NCI-H345 treated with DMSO at 0.1 percent for 48 hours (cell line): ENCODE data around the gene FJX1.
"Not testable (repeated sequence)": the region's sequence is repeated elsewhere in the genome, so short reads cannot be mapped to it uniquely, and the experiment has no call there.

Source experiments
- DNase-seq: peaks from one replicate; lab custom pipeline; 2025; ENCODE audit not compliant: unreplicated experiment; lab: John Stamatoyannopoulos, UW

FJX1 gene

GRCh38 chr11:35631891-35632290 is 13.6 kb downstream of the FJX1 start:
- DNase-seq = no peak

- no peak for DNase-seq
Measured at GRCh38 chr11:35632301-35632700, 14.0 kb downstream of the FJX1 start.

GRCh38 chr11:35633827-35634423 is 15.7 kb downstream of the FJX1 start:
- no peak for DNase-seq

GRCh38 chr11:35635933-35636332 is 17.7 kb downstream of the FJX1 start:
- no peak for DNase-seq

DNA sequence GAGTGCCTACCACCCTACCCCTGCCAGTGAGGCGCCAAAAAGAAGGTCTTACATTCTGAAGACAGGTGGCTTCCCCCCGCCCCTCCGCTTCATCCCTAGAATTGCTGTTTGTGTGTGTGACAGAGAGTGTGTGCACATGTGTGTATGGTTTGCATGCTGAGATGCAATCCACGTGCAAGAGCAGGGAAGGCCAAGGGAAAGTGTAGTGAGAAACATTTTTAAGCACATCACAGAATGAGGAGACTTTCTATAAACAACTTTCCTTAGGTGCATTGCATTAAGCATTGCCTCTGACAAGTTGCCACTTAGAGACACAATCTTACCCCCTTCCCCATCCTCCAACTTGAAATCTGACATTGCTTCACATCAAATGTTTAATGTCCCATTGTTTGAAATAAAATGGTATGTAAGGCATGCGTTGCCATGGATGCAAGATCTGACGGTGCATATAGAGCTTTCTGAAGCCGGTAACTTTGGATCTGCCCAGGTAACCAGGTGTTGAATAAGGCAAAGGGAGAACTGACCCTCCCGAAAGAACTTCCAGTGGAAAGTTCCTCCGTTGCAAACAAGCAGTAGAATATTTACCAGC is 21.4 kb downstream of the FJX1 start:
- no peak for DNase-seq

DNA sequence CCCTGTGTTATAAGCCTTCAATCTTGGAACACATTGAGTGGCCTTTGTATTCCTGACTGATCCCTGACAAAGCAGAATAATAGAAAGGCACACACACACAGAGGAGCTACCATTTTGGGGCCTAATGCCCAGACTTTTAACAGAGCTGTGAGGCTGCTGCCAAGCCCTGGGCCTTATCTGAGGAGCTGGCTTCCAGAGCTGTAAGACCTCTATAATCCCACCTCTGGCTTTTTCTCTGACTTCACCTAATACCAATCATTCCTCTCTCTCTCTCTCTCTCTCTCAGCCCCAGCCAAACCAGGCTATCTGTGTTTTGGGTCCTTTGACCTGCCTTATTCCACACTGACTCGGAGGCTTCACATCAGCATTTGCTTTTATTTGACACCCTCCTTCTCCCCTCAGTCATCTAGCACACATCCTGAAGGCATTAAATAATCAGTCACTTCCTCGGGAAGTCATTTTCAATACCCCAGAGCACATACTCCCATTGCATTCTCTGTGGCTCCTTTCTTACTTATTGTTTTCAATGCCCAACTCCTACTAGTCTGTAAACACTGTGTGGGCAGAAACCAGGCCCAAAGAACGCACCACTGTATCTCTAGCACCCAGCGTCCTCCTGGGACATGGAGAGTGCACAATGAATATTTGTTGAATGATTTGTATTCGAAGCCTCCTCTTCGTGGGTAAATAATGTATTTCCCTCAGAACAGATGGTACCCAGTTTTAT is 23.1 kb downstream of the FJX1 start:
- DNase-seq = no peak

GRCh38 chr11:35641964-35642363 is 23.7 kb downstream of the FJX1 start:
- DNase-seq = no peak

DNA sequence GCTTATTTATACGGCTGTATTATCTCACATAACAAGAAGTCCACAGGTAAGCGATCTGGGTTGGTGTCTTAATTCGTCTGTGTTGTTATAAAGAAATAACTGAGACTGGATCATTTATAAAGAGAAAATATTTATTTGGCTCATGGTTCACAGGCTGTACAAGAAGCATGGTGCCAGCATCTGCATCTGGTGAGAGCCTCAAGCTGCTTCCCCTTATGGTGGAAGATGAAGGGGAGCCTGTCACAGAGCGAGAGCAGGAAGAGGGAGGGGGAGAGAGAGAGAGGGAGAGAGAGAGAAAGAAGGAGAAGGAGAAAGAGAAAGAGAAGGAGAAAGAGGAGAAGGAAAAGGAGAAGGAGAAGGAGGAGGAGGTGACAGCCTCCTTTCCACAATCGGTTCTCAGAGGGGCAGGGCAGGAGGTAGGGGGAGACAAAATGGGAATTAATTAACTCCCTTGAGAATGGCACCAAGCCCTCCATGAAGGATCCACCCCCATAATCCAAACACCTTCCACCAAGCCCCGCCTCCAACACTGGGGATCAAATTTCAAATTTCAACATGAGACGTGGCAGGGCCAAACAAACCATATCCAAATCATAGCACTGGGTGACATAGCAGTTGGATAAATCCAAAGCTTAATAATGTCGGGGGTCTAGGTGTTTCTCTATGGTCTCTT is 29.3 kb downstream of the FJX1 start:
- DNase-seq = no peak

DNA sequence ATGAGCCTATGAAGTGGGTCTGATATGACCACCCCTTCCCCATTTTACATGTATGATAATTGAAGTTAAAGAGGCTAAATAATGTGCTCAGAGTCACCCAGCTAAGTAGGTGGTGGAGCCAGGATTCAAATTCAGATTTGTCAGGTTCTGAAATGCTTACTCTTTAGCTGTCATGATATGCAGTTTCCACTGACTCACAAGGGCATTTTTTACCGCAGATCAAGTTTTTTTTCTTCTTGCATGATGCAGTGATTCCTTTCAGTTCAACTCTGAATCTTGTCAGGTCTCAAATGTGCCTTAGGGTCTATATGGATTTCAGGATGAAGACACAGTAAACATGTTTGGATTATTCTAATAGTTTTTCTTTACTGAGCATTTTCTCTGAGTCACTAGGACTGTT is 31.7 kb downstream of the FJX1 start:
- no peak for DNase-seq

- no peak for DNase-seq
Measured at GRCh38 chr11:35650467-35650866, 32.2 kb downstream of the FJX1 start.

GRCh38 chr11:35651263-35651662 is 33.0 kb downstream of the FJX1 start:
- no peak for DNase-seq

- DNase-seq = not testable (repeated sequence)
Measured at GRCh38 chr11:35652786-35653185, 34.5 kb downstream of the FJX1 start.

- DNase-seq = no peak
Measured at GRCh38 chr11:35654711-35655110, 36.5 kb downstream of the FJX1 start.

DNA sequence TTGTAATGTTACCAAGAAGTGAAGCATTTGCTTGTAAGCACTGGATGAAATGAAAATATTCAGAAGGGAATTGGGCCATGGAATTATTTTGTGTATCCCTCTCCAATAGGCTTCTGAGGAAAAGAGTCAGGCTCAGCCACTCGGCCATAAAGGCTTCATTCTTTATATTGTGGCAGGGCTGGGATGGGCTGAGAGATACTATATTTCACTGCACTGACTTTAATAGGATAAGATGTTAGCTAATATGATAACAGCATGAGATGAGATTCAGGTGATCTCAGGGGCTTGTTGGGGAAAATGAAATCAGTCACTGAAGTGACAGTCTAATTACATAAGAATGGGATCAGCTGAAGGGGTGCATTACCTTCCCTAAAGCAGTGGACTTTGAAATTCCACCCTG is 37.0 kb downstream of the FJX1 start:
- DNase-seq = no peak

- DNase-seq = no peak
Measured at GRCh38 chr11:35655856-35656255, 37.6 kb downstream of the FJX1 start.

DNA sequence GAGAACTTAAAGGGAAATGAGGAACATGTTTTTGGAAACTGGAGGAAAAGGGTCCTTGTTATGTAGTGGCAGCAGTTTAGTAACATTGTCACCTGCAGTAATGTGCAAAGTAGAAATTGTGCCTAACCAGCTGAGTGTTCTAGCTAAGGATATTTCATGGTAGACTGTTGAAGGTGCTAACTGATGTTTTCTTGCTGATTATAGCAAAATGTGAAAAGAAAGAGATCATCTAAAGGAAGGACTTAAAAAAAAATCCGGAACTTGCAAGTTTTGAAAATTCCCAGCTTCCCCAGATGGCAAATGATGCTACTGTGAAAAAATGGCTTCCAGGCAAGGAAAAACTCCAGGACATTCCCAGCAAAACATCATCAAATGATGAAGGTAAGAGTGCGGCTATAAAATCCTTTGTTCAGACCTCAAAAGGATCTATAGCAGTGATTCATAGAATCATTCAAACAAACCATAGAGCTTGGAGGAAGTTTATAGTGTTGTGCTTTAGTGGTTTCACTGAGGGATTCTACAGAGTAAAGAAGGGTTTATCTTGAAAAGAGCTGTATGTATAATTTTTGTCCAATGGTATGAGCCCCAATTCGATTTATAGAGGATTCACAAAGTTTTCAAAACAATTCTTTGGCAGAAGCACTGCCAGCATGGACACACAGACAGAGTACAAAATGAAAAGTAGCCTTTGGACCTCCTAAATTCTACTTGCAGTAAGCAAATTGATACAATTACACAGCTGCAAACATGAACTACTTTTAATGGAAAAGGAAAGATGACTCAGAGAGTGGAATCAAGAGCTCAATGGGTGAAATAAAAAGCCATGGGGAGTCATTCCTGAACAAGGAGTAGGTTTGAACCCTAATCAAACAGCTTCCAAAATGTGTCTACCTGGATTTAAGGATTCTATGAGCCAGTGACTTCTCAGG is 40.0 kb downstream of the FJX1 start:
- DNase-seq = no peak

GRCh38 chr11:35661534-35661933 is 43.3 kb downstream of the FJX1 start:
- no peak for DNase-seq

DNA sequence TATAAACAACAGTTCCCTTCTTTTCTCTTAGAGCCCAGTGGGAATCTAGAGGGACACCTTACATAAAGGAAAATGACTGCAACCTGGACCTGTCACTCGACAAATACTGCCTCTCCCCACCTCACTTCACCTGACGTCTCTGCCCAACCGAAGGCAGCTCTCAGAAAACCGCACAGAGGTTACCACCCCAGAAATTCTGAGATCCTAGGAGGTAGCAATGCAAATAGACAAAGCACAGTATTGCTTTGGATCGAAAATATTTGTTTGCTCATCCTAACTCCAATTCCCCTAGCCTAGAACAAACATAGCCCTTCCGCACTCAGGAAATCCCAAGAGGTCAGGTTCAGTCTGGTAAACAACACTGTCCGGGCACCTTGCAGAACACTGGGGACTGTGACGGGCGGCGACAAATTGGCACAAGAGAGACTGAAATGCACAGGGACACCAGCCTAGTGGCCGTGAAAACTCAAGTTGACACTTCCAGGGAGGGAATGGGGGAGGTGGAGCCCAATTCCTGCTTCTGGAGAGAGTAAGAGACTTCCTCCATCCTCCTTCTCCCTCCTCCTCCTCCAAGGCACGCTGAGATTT is 43.9 kb downstream of the FJX1 start:
- peak; percentile 69 for DNase-seq

- peak; percentile 60 for DNase-seq
Measured at GRCh38 chr11:35662649-35663407, 44.6 kb downstream of the FJX1 start, which contains the start of gene TRIM44. TRIM44 (plus strand) TSS chr11:35662775; CDS start chr11:35663112, 337 bp downstream.

GRCh38 chr11:35663408-35663702 is 45.1 kb downstream of the FJX1 start:
- DNase-seq = no peak
